IMR-90 (cell line): ENCODE results near the gene ITGB5. TPM values are rescaled to one million over a fixed set of nuclear protein-coding genes. Genes with fewer than 3 reads are reported as not detected.

ENCODE experiments used
- ATAC-seq: fragments of 200-7000 bp; cut with Tn5 transposase; 2 replicates; pipeline ENCODE4 v1.9.1; 2020; ENCODE audit warnings: low read depth, mild to moderate bottlenecking, moderate library complexity
- BruUV-seq: library from RNA; stranded (reverse); fragments of 400-500 nt; replicated peaks from 2 replicates; lab custom pipeline; 2021; lab: Mats Ljungman, UMichigan
- CTCF ChIA-PET: fragments of 300-600 bp; formaldehyde crosslinking; extraction: SDS; loops from one replicate; lab custom pipeline; 2021; ENCODE audit warnings: antibody characterized with exemption; lab: Yijun Ruan, JAX
- POLR2A ChIA-PET: fragments of 300-600 bp; sonication (Branson Sonifier 250); formaldehyde crosslinking; loops from one replicate; lab custom pipeline; 2022; ENCODE audit warnings: antibody characterized with exemption; ENCODE audit not compliant: unreplicated experiment; lab: Charles Lee
- DNase-seq: peaks from one replicate; pipeline ENCODE4 v3.0.0; 2013
- H2AFZ ChIP-seq: replicated peaks from 2 replicates; pipeline ENCODE3; 2013; ENCODE audit warnings: low read length, mild to moderate bottlenecking; ENCODE audit not compliant: poor library complexity
- H2AK5ac ChIP-seq: 2 replicates; pipeline ENCODE4 v1.6.1; 2013; ENCODE audit warnings: low read depth, low read length, inconsistent platforms
- H2AK9ac ChIP-seq: replicated peaks from 2 replicates; pipeline ENCODE3; 2013; ENCODE audit warnings: mild to moderate bottlenecking, low read depth, low read length, moderate library complexity; ENCODE audit not compliant: poor library complexity
- H2BK120ac ChIP-seq: 2 replicates; pipeline ENCODE4 v1.6.1; 2013; ENCODE audit warnings: low read depth, low read length, inconsistent platforms
- H2BK15ac ChIP-seq: 3 replicates; pipeline ENCODE4 v1.6.1; 2013; ENCODE audit warnings: low read depth, low read length, inconsistent platforms
- H2BK20ac ChIP-seq: 2 replicates; pipeline ENCODE4 v1.6.1; 2013; ENCODE audit warnings: low read depth, mild to moderate bottlenecking, inconsistent platforms, low read length, moderate library complexity
- H2BK5ac ChIP-seq: 2 replicates; pipeline ENCODE4 v1.6.1; 2013; ENCODE audit warnings: mild to moderate bottlenecking, low read depth, low read length, inconsistent platforms; ENCODE audit not compliant: poor library complexity, severe bottlenecking
- H3K14ac ChIP-seq: replicated peaks from 2 replicates; pipeline ENCODE4 v1.6.1; 2013; ENCODE audit warnings: low read depth, low read length, inconsistent platforms
- H3K18ac ChIP-seq: 2 replicates; pipeline ENCODE4 v1.6.1; 2013; ENCODE audit warnings: low read depth, low read length, control low read depth
- H3K23ac ChIP-seq: 2 replicates; pipeline ENCODE4 v1.6.1; 2013; ENCODE audit warnings: low read depth, low read length, inconsistent platforms
- H3K27ac ChIP-seq: 2 replicates; pipeline ENCODE4 v1.5.1; 2013; ENCODE audit warnings: mild to moderate bottlenecking, control low read depth, low read length; ENCODE audit not compliant: insufficient read depth
- H3K27me3 ChIP-seq: 2 replicates; pipeline ENCODE4 v1.6.1; 2013; ENCODE audit warnings: low read length; ENCODE audit not compliant: control insufficient read depth, insufficient read depth
- H3K36me3 ChIP-seq: 2 replicates; pipeline ENCODE4 v1.6.1; 2013; ENCODE audit warnings: low read length, mixed read lengths; ENCODE audit not compliant: control insufficient read depth, insufficient read depth
- H3K4ac ChIP-seq: 2 replicates; pipeline ENCODE4 v1.6.1; 2013; ENCODE audit warnings: low read depth, low read length, inconsistent platforms
- H3K4me1 ChIP-seq: 2 replicates; pipeline ENCODE4 v1.6.1; 2013; ENCODE audit warnings: low read length, mixed read lengths; ENCODE audit not compliant: control insufficient read depth, insufficient read depth
- H3K4me2 ChIP-seq: 2 replicates; pipeline ENCODE4 v1.6.1; 2013; ENCODE audit warnings: low read depth, mild to moderate bottlenecking, control low read depth, low read length, moderate library complexity
- H3K4me3 ChIP-seq: 2 replicates; pipeline ENCODE4 v1.5.1; 2013; ENCODE audit warnings: low read depth, mild to moderate bottlenecking, control low read depth, low read length, moderate library complexity; ENCODE audit not compliant: insufficient read depth
- H3K56ac ChIP-seq: 2 replicates; pipeline ENCODE4 v1.6.1; 2013; ENCODE audit warnings: low read length, inconsistent platforms; ENCODE audit not compliant: insufficient read depth; ENCODE audit errors: extremely low read depth
- H3K79me1 ChIP-seq, 2 experiments: 2 replicates each; pipeline ENCODE4 v1.6.1; 2013; ENCODE audit warnings: low read length in 2 of 2, inconsistent platforms in 1 of 2, low read depth in 1 of 2
- H3K9ac ChIP-seq: 2 replicates; pipeline ENCODE4 v1.6.1; 2013; ENCODE audit warnings: low read depth, low read length, control low read depth
- H3K9me1 ChIP-seq: 2 replicates; pipeline ENCODE4 v1.6.1; 2013; ENCODE audit warnings: low read length, inconsistent platforms; ENCODE audit not compliant: insufficient read depth
- H3K9me3 ChIP-seq: 2 replicates; pipeline ENCODE4 v1.6.1; 2013; ENCODE audit warnings: low read length; ENCODE audit not compliant: control insufficient read depth, insufficient read depth
- H4K20me1 ChIP-seq: 2 replicates; pipeline ENCODE4 v1.6.1; 2013; ENCODE audit warnings: low read length, inconsistent platforms; ENCODE audit not compliant: insufficient read depth
- H4K5ac ChIP-seq: 2 replicates; pipeline ENCODE4 v1.6.1; 2013; ENCODE audit warnings: mild to moderate bottlenecking, low read depth, low read length, control low read depth
- H4K8ac ChIP-seq, 2 experiments: 2 replicates each; pipeline ENCODE4 v1.6.1; 2013; ENCODE audit warnings: low read depth in 2 of 2, low read length in 2 of 2, control low read depth in 1 of 2, inconsistent platforms in 1 of 2
- H4K91ac ChIP-seq: 2 replicates; pipeline ENCODE4 v1.6.1; 2013; ENCODE audit warnings: low read depth, low read length, inconsistent platforms; ENCODE audit not compliant: insufficient read depth
- FOS ChIP-seq: fragments of 150-350 bp; IDR thresholded peaks from 2 replicates; pipeline ENCODE4 v1.6.1; 2016; ENCODE audit warnings: low read depth, low read length
- MXI1 ChIP-seq: IDR thresholded peaks from 2 replicates; pipeline ENCODE4 v1.6.1; 2012; ENCODE audit warnings: low read depth, mild to moderate bottlenecking, low read length, moderate library complexity, borderline replicate concordance
- RCOR1 ChIP-seq: IDR thresholded peaks from 2 replicates; pipeline ENCODE4 v1.6.1; 2012; ENCODE audit warnings: mild to moderate bottlenecking, low read length, improper control_type of control experiment; ENCODE audit not compliant: insufficient replicate concordance
- WGBS, 2 experiments: methylation state at CpG; one replicate each; pipeline versions ENCODE4 v1.1.5 to v1.1.7; 2013; ENCODE audit warnings: missing lambda C conversion rate in 2 of 2; ENCODE audit not compliant: insufficient read length in 1 of 2; ENCODE audit errors: extremely low coverage in 2 of 2; 5-methylcytosine and 5-hydroxymethylcytosine counted together
- dilution Hi-C: fragments of 300-500 bp; cut with HindIII; formaldehyde crosslinking; loops from one replicate; pipeline ENCODE4 v1.14.3; 2018; ENCODE audit warnings: low sequenced_read_pairs; ENCODE audit not compliant: unreplicated experiment
- in situ Hi-C: fragments of 300-500 bp; cut with MboI; formaldehyde crosslinking; loops from 3 replicates; pipeline ENCODE4 v1.14.3; 2019; ENCODE audit warnings: low sequenced_read_pairs, inconsistent platforms, mixed read lengths
- intact Hi-C: fragments of 100-400 bp; cut with micrococcal nuclease; formaldehyde crosslinking; loops from 2 replicates; pipeline ENCODE4 v1.10.0; 2022
- polyA plus RNA-seq, 3 experiments: library from polyadenylated mRNA; depleted of rRNA; stranded (reverse); fragments of >200 nt; gene quantifications; 2 replicates each; pipeline ENCODE4 v1.2.3, GENCODE V29; 2012; ENCODE audit warnings: low replicate concordance in 1 of 3
- total RNA-seq: library from RNA; depleted of rRNA; stranded (reverse); fragments of >200 nt; gene quantifications from 2 replicates; pipeline ENCODE4 v1.2.3, GENCODE V29; 2012
- TF ChIP-seq, protein P1 (sequence below): conservative IDR thresholded peaks from 2 replicates; pipeline ENCODE4 v1.5.1; 2012; ENCODE audit warnings: mild to moderate bottlenecking, low read depth, low read length, improper control_type of control experiment

Gene ITGB5
- total and polyA plus RNA-seq, 2 of the 4 experiments (the other 2 are of a cell fraction) = 85.0 to 101 TPM

DNA sequence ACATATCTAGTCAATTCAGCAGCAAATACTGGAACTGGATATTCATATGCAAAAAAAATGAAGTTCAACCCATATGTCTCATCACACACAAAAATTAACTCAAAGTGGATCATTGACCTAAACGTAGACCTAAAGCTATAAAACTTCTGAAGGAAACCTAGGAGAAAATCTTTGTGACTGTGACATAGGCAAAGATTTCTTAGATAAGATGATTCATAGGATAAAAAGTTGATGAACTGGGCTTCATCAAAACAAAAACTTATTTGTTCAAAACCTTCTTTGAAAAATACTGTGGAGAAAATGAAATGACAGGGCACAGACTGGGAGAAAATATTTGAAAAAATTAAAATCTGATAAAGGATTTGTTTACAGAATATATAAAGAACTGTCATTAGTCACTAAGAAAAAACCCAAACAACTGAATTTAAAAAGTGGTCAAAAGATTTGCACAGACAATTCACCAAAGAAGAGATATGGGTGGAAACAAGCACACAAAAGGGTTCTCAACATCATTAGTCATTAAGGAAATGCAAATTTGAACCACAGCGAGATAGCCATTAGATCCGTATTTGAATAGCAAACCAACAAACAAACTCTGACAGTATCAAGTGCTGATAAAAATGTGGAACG, 62.8 kb downstream of the ITGB5 start:
- peak overlapping the region; percentile 5; the same call in 1 of the 2 replicates for H3K4ac ChIP-seq
- ChIA-PET CTCF (no interaction called here), POLR2A (no interaction called here)
- H2AK9ac ChIP-seq = no peak overlapping the region
- no peak overlapping the region for H2AK5ac ChIP-seq
- intact Hi-C loops (no loop called here), dilution Hi-C loops (no loop called here), in situ Hi-C loops (no loop called here)
- H3K36me3 ChIP-seq = peaks cover 8% of the 10 kb centered on the region; the same call in 1 of the 2 replicates
- H3K4me3 ChIP-seq = no peak overlapping the region
- no peak overlapping the region for H2BK5ac ChIP-seq
- H3K9me1 ChIP-seq = peaks cover 16% of the 10 kb centered on the region
- no peak for TF ChIP-seq MXI1
- TF ChIP-seq, protein P1, sequence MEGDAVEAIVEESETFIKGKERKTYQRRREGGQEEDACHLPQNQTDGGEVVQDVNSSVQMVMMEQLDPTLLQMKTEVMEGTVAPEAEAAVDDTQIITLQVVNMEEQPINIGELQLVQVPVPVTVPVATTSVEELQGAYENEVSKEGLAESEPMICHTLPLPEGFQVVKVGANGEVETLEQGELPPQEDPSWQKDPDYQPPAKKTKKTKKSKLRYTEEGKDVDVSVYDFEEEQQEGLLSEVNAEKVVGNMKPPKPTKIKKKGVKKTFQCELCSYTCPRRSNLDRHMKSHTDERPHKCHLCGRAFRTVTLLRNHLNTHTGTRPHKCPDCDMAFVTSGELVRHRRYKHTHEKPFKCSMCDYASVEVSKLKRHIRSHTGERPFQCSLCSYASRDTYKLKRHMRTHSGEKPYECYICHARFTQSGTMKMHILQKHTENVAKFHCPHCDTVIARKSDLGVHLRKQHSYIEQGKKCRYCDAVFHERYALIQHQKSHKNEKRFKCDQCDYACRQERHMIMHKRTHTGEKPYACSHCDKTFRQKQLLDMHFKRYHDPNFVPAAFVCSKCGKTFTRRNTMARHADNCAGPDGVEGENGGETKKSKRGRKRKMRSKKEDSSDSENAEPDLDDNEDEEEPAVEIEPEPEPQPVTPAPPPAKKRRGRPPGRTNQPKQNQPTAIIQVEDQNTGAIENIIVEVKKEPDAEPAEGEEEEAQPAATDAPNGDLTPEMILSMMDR = no peak
- no peak for TF ChIP-seq RCOR1
- TF ChIP-seq FOS = no peak
- H3K4me2 ChIP-seq = no peak overlapping the region
- H4K8ac ChIP-seq = no peak overlapping the region
- no peak overlapping the region for H3K56ac ChIP-seq
- no peak overlapping the region for H2AFZ ChIP-seq
- no peak overlapping the region for H3K27ac ChIP-seq
- no peak; the same call in 1 of the 2 replicates for ATAC-seq
- H3K23ac ChIP-seq = no peak overlapping the region
- H3K79me1 ChIP-seq = peaks cover 26 to 54% of the 10 kb centered on the region in 2 experiments
- no peaks in the 10 kb centered on the region for H3K9me3 ChIP-seq
- H3K27me3 ChIP-seq = no peaks in the 10 kb centered on the region
- no peak overlapping the region for H3K9ac ChIP-seq
- BruUV-seq = no TSS peak
- DNase-seq = peak; percentile 24
- H2BK120ac ChIP-seq = no peak overlapping the region
- H3K18ac ChIP-seq = no peak overlapping the region
- peaks cover 6% of the 10 kb centered on the region; the same call in 1 of the 2 replicates for H4K20me1 ChIP-seq
- no peak overlapping the region for H3K14ac ChIP-seq
- peak overlapping the region; percentile 46; the same call in 1 of the 3 replicates for H2BK15ac ChIP-seq
- H4K5ac ChIP-seq = no peak overlapping the region
- WGBS, 2 experiments = 80% methylated on average over 1 of the region's 4 CpGs; no CpG with 5 or more reads in 1 of the 2 experiments
- 0 out of 2 replicates have a peak overlapping the region, but pooled peaks have one; percentile 11 for H2BK20ac ChIP-seq
- H4K91ac ChIP-seq = no peak overlapping the region
- H3K4me1 ChIP-seq = peaks cover 14% of the 10 kb centered on the region
